GM19328 (cell line): Measurements from ENCODE around the gene RNF144B.
"Not testable (repeated sequence)": the region's sequence is repeated elsewhere in the genome, so short reads cannot be mapped to it uniquely, and the experiment has no call there.

ENCODE experiments used
- ATAC-seq: cut with Tn5 transposase; IDR thresholded peaks from one replicate; pipeline ENCODE4 v1.9.1; 2021; ENCODE audit warnings: mild to moderate bottlenecking, moderate library complexity; ENCODE audit not compliant: unreplicated experiment

Gene RNF144B

GRCh38 chr6:18439581-18439980 lies 52.4 kb downstream of the RNF144B start:
- ATAC-seq: no peak

- ATAC-seq: no peak
Observed at GRCh38 chr6:18441251-18441979, 54.3 kb downstream of the RNF144B start.

- ATAC-seq: no peak
Observed at GRCh38 chr6:18444111-18444510, 57.0 kb downstream of the RNF144B start.

GRCh38 chr6:18445228-18445627 lies 58.1 kb downstream of the RNF144B start:
- no peak for ATAC-seq

GRCh38 chr6:18446771-18447170 lies 59.6 kb downstream of the RNF144B start:
- no peak for ATAC-seq

- no peak for ATAC-seq
Observed at GRCh38 chr6:18447552-18447951, 60.4 kb downstream of the RNF144B start.

GRCh38 chr6:18451756-18452155 lies 64.6 kb downstream of the RNF144B start:
- ATAC-seq: no peak

GRCh38 chr6:18454446-18454845 lies 67.3 kb downstream of the RNF144B start:
- ATAC-seq: no peak

GRCh38 chr6:18457065-18457737 lies 70.1 kb downstream of the RNF144B start:
- ATAC-seq: no peak

GRCh38 chr6:18458086-18458485 lies 70.9 kb downstream of the RNF144B start:
- not testable (repeated sequence) for ATAC-seq

GRCh38 chr6:18463429-18463828 lies 76.3 kb downstream of the RNF144B start:
- no peak for ATAC-seq

GRCh38 chr6:18464176-18464575 lies 77.0 kb downstream of the RNF144B start:
- ATAC-seq: no peak

GRCh38 chr6:18465410-18466154 lies 78.4 kb downstream of the RNF144B start:
- no peak for ATAC-seq

- ATAC-seq: no peak
Observed at GRCh38 chr6:18467741-18468502, 80.8 kb downstream of the RNF144B start.

- no peak for ATAC-seq
Observed at GRCh38 chr6:18468503-18468843, 81.3 kb downstream of the RNF144B start.

- no peak for ATAC-seq
Observed at GRCh38 chr6:18469536-18469935, 82.4 kb downstream of the RNF144B start.

GRCh38 chr6:18471232-18471964 lies 84.2 kb downstream of the RNF144B start:
- ATAC-seq: no peak

- ATAC-seq: no peak
Observed at GRCh38 chr6:18472941-18473340, 85.8 kb downstream of the RNF144B start.

- no peak for ATAC-seq
Observed at GRCh38 chr6:18473755-18474154, 86.6 kb downstream of the RNF144B start.

GRCh38 chr6:18477301-18477941 lies 90.3 kb downstream of the RNF144B start:
- ATAC-seq: no peak
